ENCODE results near the gene RAB3GAP1. TPM values are rescaled to one million over a fixed set of nuclear protein-coding genes. Genes with fewer than 3 reads are reported as not detected.

The RAB3GAP1 gene
- total RNA-seq, 1 experiment from 2014 or later = 38.6 TPM

- no peak overlapping the region for H3K27ac ChIP-seq (ENCODE audit: low read length)
- H3K9me3 ChIP-seq (ENCODE audit: control insufficient read depth, insufficient read depth, low read depth, low read length) = no peaks in the 10 kb centered on the region
- no peaks in the 10 kb centered on the region for H3K36me3 ChIP-seq (ENCODE audit: control insufficient read depth, insufficient read depth, low read length)
- no TSS peak for BruUV-seq (replicated peaks)
- no peaks in the 10 kb centered on the region for H3K27me3 ChIP-seq (ENCODE audit: control insufficient read depth, insufficient read depth, low read length)
- no peak overlapping the region for H3K4me3 ChIP-seq (ENCODE audit: low read depth in 2 of 2, low read length in 2 of 2)
- no peak for TF ChIP-seq TCF7L2 (IDR thresholded peaks at IDR 0.05; ENCODE audit: low read depth, low read length)
- TF ChIP-seq, protein P1, sequence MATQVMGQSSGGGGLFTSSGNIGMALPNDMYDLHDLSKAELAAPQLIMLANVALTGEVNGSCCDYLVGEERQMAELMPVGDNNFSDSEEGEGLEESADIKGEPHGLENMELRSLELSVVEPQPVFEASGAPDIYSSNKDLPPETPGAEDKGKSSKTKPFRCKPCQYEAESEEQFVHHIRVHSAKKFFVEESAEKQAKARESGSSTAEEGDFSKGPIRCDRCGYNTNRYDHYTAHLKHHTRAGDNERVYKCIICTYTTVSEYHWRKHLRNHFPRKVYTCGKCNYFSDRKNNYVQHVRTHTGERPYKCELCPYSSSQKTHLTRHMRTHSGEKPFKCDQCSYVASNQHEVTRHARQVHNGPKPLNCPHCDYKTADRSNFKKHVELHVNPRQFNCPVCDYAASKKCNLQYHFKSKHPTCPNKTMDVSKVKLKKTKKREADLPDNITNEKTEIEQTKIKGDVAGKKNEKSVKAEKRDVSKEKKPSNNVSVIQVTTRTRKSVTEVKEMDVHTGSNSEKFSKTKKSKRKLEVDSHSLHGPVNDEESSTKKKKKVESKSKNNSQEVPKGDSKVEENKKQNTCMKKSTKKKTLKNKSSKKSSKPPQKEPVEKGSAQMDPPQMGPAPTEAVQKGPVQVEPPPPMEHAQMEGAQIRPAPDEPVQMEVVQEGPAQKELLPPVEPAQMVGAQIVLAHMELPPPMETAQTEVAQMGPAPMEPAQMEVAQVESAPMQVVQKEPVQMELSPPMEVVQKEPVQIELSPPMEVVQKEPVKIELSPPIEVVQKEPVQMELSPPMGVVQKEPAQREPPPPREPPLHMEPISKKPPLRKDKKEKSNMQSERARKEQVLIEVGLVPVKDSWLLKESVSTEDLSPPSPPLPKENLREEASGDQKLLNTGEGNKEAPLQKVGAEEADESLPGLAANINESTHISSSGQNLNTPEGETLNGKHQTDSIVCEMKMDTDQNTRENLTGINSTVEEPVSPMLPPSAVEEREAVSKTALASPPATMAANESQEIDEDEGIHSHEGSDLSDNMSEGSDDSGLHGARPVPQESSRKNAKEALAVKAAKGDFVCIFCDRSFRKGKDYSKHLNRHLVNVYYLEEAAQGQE (IDR thresholded peaks at IDR 0.05; ENCODE audit: insufficient read depth in 1 of 2, low read depth in 2 of 2, low read length in 1 of 2) = no peak
- TF ChIP-seq SIN3A (IDR thresholded peaks at IDR 0.05; ENCODE audit: borderline replicate concordance, insufficient read depth, low read depth, low read length) = no peak
- DNase-seq (ENCODE audit: low read depth, low spot score) (no peak), ATAC-seq (no peak)
- in situ Hi-C loops (cut with HindIII; ENCODE audit: low pct_unique_long_range_greater_than_20kb, low sequenced_read_pairs) = no loop called here
- POLR2A ChIA-PET = no interaction called here
- no peaks in the 10 kb centered on the region for H3K4me1 ChIP-seq (ENCODE audit: control insufficient read depth, insufficient read depth, low read length)
- CTCF ChIA-PET = no interaction called here
- intact Hi-C loops (cut with micrococcal nuclease; ENCODE audit: unreplicated experiment) = no loop called here
Observed at GRCh38 chr2:135219226-135219625, 167.1 kb downstream of the RAB3GAP1 start.

Other genes with a start within 250 kb of the RAB3GAP1 start
- not detected for gene ACMSD, start 213.7 kb upstream of the RAB3GAP1 start, total RNA-seq (2021; ENCODE audit: unreplicated experiment)
- gene CCNT2, start 133.5 kb upstream of the RAB3GAP1 start, total RNA-seq (2021; ENCODE audit: unreplicated experiment) = 29.6 TPM
- gene MAP3K19, start 4.8 kb upstream of the RAB3GAP1 start, total RNA-seq (2021; ENCODE audit: unreplicated experiment) = not detected